ENCODE data around the gene ZNF827. TPM values are rescaled to one million over a fixed set of nuclear protein-coding genes. Genes with fewer than 3 reads are reported as not detected.

The ZNF827 gene
- total and polyA plus RNA-seq, 2 of the 8 experiments (the other 6 are each of a cell fraction or from before 2014, with no cell fraction given): 25.3 to 26.2 TPM

DNA sequence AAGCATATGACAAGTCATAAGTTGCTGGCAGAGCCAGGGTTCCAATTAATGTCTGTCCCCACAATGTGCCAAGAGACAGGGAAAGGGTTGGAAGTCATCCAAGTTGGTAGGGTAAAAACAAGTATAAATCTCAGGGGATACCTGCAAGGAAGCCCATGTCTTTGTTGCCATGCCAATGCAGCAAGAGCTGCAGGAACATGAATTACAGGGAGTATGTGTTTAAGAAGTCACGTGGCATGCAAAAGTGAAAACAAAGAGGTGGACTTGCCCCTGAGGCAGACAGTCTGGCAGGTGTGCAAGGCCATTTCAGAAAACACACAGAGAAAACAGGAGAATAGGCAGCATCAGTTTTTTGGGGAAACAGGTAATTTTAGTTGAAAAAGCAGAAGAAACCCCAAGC, 229.3 kb downstream of the ZNF827 start:
- H3K9ac ChIP-seq (replicated peaks in 1 of 4; ENCODE audit: extremely low read depth in 1 of 4, low read depth in 3 of 4, low read length in 3 of 4): no peak overlapping the region
- H3K18ac ChIP-seq (ENCODE audit: extremely low read depth, low read length): no peak overlapping the region
- no peak overlapping the region for H2BK5ac ChIP-seq (ENCODE audit: low read depth, low read length)
- no peak overlapping the region for H3K14ac ChIP-seq (ENCODE audit: insufficient read length)
- no peak overlapping the region for H2BK15ac ChIP-seq (ENCODE audit: low read length)
- no peak overlapping the region for H3K56ac ChIP-seq (replicated peaks; ENCODE audit: insufficient read length, low read depth, low read length)
- H3K23ac ChIP-seq (ENCODE audit: insufficient read length): no peak overlapping the region
- no peaks in the 10 kb centered on the region for H3K9me3 ChIP-seq (ENCODE audit: insufficient read depth in 2 of 2, low read depth in 1 of 2, low read length in 1 of 2)
- H3K4me2 ChIP-seq (ENCODE audit: insufficient read depth in 1 of 2, low read depth in 2 of 2, low read length in 2 of 2): no peak overlapping the region
- peaks cover 0 to 9% (median 5%) of the 10 kb centered on the region in 4 experiments; a peak in 5 of 7 replicates for H3K4me1 ChIP-seq (replicated peaks in 1 of 4; ENCODE audit: control insufficient read depth in 3 of 4, insufficient read depth in 4 of 4, low read length in 3 of 4)
- ChIA-PET CTCF (ENCODE audit: partially characterized antibody) (interaction anchor here (0.6 kb wide), 1 partner anchor 1336 kb away, joined by 3 read pairs; no protein-coding TSS in a partner anchor), POLR2A (ENCODE audit: partially characterized antibody) (no interaction called here)
- H3K4ac ChIP-seq (replicated peaks; ENCODE audit: insufficient read length, low read depth, low read length): no peak overlapping the region
- WGBS, 2 experiments (ENCODE audit: extremely low coverage in 1 of 2, insufficient coverage in 1 of 2, insufficient read length in 1 of 2, insufficient replicate concordance in 2 of 2, low coverage in 1 of 2, low lambda C conversion rate in 2 of 2, missing lambda C conversion rate in 1 of 2): 89% methylated on average over 1 of the region's 1 CpG; no CpG with 5 or more reads in 1 of the 2 experiments
- no peak overlapping the region for H4K8ac ChIP-seq (ENCODE audit: extremely low read depth, insufficient read depth, low read length)
- no peak for DNase-seq (ENCODE audit: low read depth in 1 of 2, low spot score in 2 of 2)
- H2AK5ac ChIP-seq (ENCODE audit: low read depth, low read length): no peak overlapping the region
- no peak overlapping the region for H3K4me3 ChIP-seq (ENCODE audit: extremely low read depth in 1 of 4, insufficient read depth in 2 of 4, low read depth in 3 of 4, low read length in 4 of 4)
- no peak overlapping the region for H4K5ac ChIP-seq (ENCODE audit: insufficient read length, low read depth, low read length)
- no peak overlapping the region for H2AFZ ChIP-seq (ENCODE audit: low read length)
- no peak overlapping the region for H3K27ac ChIP-seq (ENCODE audit: low read depth, low read length)
- H4K91ac ChIP-seq (replicated peaks; ENCODE audit: insufficient read length, low read length): no peak overlapping the region
- no peaks in the 10 kb centered on the region for H3K79me1 ChIP-seq (ENCODE audit: low read depth, low read length)
- H2BK120ac ChIP-seq (replicated peaks; ENCODE audit: low read depth, low read length): no peak overlapping the region
- H3K79me2 ChIP-seq (ENCODE audit: control insufficient read depth in 1 of 2, insufficient read depth in 2 of 2, low read length in 2 of 2): no peaks in the 10 kb centered on the region
- no peak overlapping the region for H2BK20ac ChIP-seq (ENCODE audit: low read length)
- no peaks in the 10 kb centered on the region for H3K27me3 ChIP-seq (replicated peaks in 1 of 4; ENCODE audit: control insufficient read depth in 3 of 4, extremely low read depth in 1 of 4, insufficient read depth in 3 of 4, low read length in 3 of 4)
- H3K36me3 ChIP-seq (ENCODE audit: control insufficient read depth in 2 of 4, insufficient read depth in 4 of 4, low read length in 3 of 4): no peaks in the 10 kb centered on the region
- FAIRE-seq: no peak
- H4K20me1 ChIP-seq (replicated peaks in 1 of 2; ENCODE audit: control insufficient read depth in 1 of 2, insufficient read depth in 2 of 2, low read length in 2 of 2): no peaks in the 10 kb centered on the region
- H2BK12ac ChIP-seq (ENCODE audit: low read depth, low read length): no peak overlapping the region
- no peaks in the 10 kb centered on the region for H3K23me2 ChIP-seq (ENCODE audit: low read depth, low read length)
- TF ChIP-seq SIX5 (IDR thresholded peaks at IDR 0.05; ENCODE audit: low read depth, low read length) (no peak), BRCA1 (IDR thresholded peaks at IDR 0.05; ENCODE audit: low read depth, low read length) (no peak), RBBP5 (IDR thresholded peaks at IDR 0.05; ENCODE audit: borderline replicate concordance, low read depth, low read length) (no peak), MAFK (IDR thresholded peaks at IDR 0.05; ENCODE audit: low read depth, low read length) (no peak), KDM5A (IDR thresholded peaks at IDR 0.05; ENCODE audit: low read length) (no peak), RXRA (IDR thresholded peaks at IDR 0.05; ENCODE audit: insufficient read depth, low read depth, low read length) (no peak), TEAD4 (IDR thresholded peaks at IDR 0.05; ENCODE audit: low read depth, low read length) (no peak), EP300 (IDR thresholded peaks at IDR 0.05; ENCODE audit: borderline replicate concordance in 1 of 2, low read depth in 2 of 2, low read length in 2 of 2) (no peak), GABPA (IDR thresholded peaks at IDR 0.05; ENCODE audit: borderline replicate concordance, insufficient read depth, low read length) (no peak), RFX5 (IDR thresholded peaks at IDR 0.05; ENCODE audit: borderline replicate concordance, low read depth, low read length) (no peak), JUN (IDR thresholded peaks at IDR 0.05; ENCODE audit: low read depth, low read length) (no peak), GTF2F1 (IDR thresholded peaks at IDR 0.05; ENCODE audit: borderline replicate concordance, low read depth, low read length) (no peak)
- TF ChIP-seq, protein P1, sequence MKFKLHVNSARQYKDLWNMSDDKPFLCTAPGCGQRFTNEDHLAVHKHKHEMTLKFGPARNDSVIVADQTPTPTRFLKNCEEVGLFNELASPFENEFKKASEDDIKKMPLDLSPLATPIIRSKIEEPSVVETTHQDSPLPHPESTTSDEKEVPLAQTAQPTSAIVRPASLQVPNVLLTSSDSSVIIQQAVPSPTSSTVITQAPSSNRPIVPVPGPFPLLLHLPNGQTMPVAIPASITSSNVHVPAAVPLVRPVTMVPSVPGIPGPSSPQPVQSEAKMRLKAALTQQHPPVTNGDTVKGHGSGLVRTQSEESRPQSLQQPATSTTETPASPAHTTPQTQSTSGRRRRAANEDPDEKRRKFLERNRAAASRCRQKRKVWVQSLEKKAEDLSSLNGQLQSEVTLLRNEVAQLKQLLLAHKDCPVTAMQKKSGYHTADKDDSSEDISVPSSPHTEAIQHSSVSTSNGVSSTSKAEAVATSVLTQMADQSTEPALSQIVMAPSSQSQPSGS (IDR thresholded peaks at IDR 0.05; ENCODE audit: low read length): no peak

Data from H1 (cell line).